GM21390 (cell line): ENCODE results near the gene FAM168A.

ENCODE experiments used
- ATAC-seq: cut with Tn5 transposase; IDR thresholded peaks from one replicate; pipeline ENCODE4 v1.9.1; 2021; ENCODE audit not compliant: unreplicated experiment

FAM168A gene

GRCh38 chr11:73524774-73525173 is 73.1 kb downstream of the FAM168A start:
- ATAC-seq, result no peak

GRCh38 chr11:73521621-73522020 is 76.3 kb downstream of the FAM168A start:
- no peak for ATAC-seq

GRCh38 chr11:73520353-73521061 is 77.4 kb downstream of the FAM168A start:
- no peak for ATAC-seq

GRCh38 chr11:73519266-73519665 is 78.6 kb downstream of the FAM168A start:
- ATAC-seq, result no peak

- ATAC-seq, result no peak
These were observed 79.7 kb downstream of the FAM168A start for GRCh38 chr11:73518195-73518594.

GRCh38 chr11:73516080-73516479 is 81.8 kb downstream of the FAM168A start:
- no peak for ATAC-seq

- ATAC-seq, result no peak
These were observed 84.2 kb downstream of the FAM168A start for GRCh38 chr11:73513707-73514106.

GRCh38 chr11:73510877-73511276 is 87.0 kb downstream of the FAM168A start:
- no peak for ATAC-seq

GRCh38 chr11:73510106-73510505 is 87.8 kb downstream of the FAM168A start:
- ATAC-seq, result no peak

GRCh38 chr11:73509188-73509587 is 88.7 kb downstream of the FAM168A start:
- no peak for ATAC-seq

- no peak for ATAC-seq
These were observed 89.4 kb downstream of the FAM168A start for GRCh38 chr11:73508243-73509176.

- no peak for ATAC-seq
These were observed 90.8 kb downstream of the FAM168A start for GRCh38 chr11:73507086-73507485.

- no peak for ATAC-seq
These were observed 91.9 kb downstream of the FAM168A start for GRCh38 chr11:73506038-73506437.

- ATAC-seq, result no peak
These were observed 99.6 kb downstream of the FAM168A start for GRCh38 chr11:73498343-73498742.

- no peak for ATAC-seq
These were observed 101.8 kb downstream of the FAM168A start for GRCh38 chr11:73496134-73496533.

- ATAC-seq, result no peak
These were observed 102.2 kb downstream of the FAM168A start for GRCh38 chr11:73495731-73496130.

GRCh38 chr11:73493956-73494598 is 103.8 kb downstream of the FAM168A start:
- ATAC-seq, result no peak

- no peak for ATAC-seq
These were observed 116.3 kb downstream of the FAM168A start for GRCh38 chr11:73481626-73482025.

GRCh38 chr11:73480677-73481076 is 117.2 kb downstream of the FAM168A start:
- ATAC-seq, result no peak

GRCh38 chr11:73478737-73479347 is 119.1 kb downstream of the FAM168A start:
- no peak for ATAC-seq

- no peak for ATAC-seq
These were observed 120.4 kb downstream of the FAM168A start for GRCh38 chr11:73477518-73477917.
